Astrocyte of the spinal cord (primary cell): Measurements from ENCODE around the gene ALKBH1.
"Not testable (repeated sequence)": the region's sequence is repeated elsewhere in the genome, so short reads cannot be mapped to it uniquely, and the experiment has no call there.

Experiments used
- DNase-seq: peaks from one replicate; pipeline ENCODE4 v3.0.0; 2011; ENCODE audit warnings: low read depth, low spot score
- H3K4me3 ChIP-seq: 2 replicates; pipeline ENCODE4 v1.5.1; 2011; ENCODE audit warnings: low read depth, mild to moderate bottlenecking, low read length, moderate library complexity
- in situ Hi-C: cut with HindIII; loops from 2 replicates; pipeline ENCODE4 v1.10.0; 2017; ENCODE audit warnings: low sequenced_read_pairs
- TF ChIP-seq, protein P1 (sequence below): IDR thresholded peaks from 2 replicates; pipeline ENCODE4 v1.5.1; 2012; ENCODE audit warnings: low read depth, mild to moderate bottlenecking, low read length, inconsistent platforms

Gene ALKBH1

DNA sequence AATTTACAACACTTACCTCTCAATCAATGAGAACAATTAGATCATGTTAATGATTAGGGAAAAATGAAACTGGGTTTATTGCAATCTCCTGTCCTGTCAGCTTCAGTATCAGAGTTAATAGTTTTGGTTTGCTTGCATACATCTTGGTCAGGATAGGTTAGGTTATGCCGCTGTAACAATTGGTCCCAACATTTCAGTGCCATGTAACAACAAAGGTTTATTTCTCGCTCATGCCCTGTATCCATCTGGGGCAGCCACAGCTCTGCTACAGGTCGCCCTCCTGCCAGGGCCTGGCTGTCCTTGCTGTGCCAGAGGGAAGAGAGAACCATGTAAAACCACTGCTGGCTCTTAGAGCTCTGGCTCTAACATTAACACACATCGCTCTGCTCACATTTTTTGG is 60.9 kb downstream of the ALKBH1 start:
- H3K4me3 ChIP-seq = no peak overlapping the region
- no peak for DNase-seq
- in situ Hi-C loops = no loop called here
- TF ChIP-seq, protein P1, sequence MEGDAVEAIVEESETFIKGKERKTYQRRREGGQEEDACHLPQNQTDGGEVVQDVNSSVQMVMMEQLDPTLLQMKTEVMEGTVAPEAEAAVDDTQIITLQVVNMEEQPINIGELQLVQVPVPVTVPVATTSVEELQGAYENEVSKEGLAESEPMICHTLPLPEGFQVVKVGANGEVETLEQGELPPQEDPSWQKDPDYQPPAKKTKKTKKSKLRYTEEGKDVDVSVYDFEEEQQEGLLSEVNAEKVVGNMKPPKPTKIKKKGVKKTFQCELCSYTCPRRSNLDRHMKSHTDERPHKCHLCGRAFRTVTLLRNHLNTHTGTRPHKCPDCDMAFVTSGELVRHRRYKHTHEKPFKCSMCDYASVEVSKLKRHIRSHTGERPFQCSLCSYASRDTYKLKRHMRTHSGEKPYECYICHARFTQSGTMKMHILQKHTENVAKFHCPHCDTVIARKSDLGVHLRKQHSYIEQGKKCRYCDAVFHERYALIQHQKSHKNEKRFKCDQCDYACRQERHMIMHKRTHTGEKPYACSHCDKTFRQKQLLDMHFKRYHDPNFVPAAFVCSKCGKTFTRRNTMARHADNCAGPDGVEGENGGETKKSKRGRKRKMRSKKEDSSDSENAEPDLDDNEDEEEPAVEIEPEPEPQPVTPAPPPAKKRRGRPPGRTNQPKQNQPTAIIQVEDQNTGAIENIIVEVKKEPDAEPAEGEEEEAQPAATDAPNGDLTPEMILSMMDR = no peak

DNA sequence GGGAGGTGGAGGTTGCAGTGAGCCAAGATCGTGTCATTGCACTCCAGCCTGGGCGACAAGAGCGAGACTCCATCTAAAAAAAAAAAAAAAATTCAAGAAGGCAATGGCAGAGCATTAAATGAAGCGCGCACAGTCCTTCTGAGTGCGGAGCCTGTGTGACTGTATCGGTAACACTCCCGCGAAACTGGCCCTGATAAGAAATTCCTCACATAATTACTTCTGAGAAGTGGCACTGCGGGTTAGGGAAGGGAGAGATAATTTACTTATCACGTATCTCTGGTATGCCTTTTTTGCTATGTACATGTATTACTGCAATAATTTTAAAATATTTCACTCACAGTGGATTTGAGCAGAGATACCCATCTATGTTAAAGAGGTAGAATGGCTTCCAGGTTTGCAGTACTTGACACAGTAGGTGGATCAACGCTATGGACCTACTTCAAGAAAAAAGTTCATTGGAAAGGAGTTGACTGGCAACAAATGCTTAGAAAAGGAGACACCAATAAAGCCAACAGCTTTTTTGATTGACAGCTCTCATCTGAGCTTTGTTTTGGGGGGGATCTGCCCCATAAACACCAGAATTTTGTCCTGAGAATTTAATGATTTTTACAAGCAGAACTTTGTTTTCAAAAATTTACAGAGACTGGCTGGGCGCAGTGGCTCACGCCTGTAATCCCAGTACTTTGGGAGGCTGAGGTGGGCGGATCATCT is 62.1 kb downstream of the ALKBH1 start:
- H3K4me3 ChIP-seq = no peak overlapping the region
- no peak for DNase-seq
- in situ Hi-C loops = no loop called here

DNA sequence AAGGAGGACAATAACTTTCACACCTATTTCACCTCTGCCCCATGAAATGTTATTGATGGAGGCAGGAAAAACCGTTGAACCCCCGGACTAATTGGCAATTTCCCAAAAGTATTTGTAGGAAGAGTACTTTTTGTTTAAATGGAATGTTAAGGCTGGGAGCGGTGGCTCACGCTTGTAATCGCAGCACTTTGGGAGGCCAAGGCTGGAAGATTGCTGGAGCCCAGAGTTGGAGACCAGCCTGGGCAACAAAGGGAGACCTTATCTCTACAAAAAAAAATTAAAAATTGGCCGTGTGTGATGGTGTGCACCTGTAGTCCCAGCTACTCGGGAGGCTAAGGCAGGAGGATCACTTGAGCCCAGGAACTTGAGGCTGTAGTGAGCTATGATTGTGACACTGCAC is 65.4 kb downstream of the ALKBH1 start:
- no peak for DNase-seq
- in situ Hi-C loops = no loop called here
- TF ChIP-seq, protein P1 = no peak
- no peak overlapping the region for H3K4me3 ChIP-seq

More for the DNA sequence above, 62.1 kb downstream of the ALKBH1 start:
- TF ChIP-seq, protein P1 = no peak

DNA sequence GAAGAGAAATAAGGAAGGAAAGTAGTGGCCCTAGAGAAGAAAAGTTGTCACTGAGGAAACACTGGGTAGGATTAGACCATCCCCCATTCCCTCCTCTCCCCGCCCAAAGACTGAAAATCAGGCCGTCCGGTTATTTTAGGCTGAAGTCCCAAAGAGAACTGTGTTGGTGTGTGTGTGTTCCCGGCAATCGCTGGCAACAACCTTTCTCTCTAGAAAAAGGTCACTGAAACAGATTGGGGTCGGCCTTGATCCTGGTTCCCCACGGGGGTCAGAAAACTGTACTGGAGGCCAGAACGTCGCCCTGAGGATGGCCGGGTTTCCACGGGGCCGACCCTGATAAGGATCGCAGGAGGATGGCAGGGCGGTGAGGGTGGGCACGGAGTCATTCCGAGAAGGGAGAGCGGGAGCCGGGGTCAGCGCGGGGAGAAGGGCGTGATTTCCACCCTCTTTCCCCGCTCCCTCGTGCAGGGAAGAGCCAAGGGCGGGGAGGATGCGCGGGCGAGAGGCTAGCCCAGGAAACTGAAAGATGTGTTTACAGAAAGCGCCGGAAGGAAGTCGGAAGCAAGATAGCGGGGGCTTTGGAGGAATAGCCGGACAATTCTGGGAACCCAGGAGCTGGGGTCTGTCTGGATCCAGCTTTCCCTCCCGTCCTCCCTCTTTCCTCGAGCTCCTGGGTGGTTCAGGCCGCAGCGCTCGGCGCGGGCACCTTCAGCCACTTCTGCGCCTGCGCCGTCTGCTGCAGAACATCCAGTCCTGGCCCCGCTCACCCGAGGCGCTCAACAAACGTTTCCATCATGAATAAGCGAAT is 66.1 kb downstream of the ALKBH1 start:
- in situ Hi-C loops = no loop called here
- H3K4me3 ChIP-seq = peak overlapping the region; percentile 30
- peak; percentile 53 for DNase-seq
- TF ChIP-seq, protein P1 = no peak

DNA sequence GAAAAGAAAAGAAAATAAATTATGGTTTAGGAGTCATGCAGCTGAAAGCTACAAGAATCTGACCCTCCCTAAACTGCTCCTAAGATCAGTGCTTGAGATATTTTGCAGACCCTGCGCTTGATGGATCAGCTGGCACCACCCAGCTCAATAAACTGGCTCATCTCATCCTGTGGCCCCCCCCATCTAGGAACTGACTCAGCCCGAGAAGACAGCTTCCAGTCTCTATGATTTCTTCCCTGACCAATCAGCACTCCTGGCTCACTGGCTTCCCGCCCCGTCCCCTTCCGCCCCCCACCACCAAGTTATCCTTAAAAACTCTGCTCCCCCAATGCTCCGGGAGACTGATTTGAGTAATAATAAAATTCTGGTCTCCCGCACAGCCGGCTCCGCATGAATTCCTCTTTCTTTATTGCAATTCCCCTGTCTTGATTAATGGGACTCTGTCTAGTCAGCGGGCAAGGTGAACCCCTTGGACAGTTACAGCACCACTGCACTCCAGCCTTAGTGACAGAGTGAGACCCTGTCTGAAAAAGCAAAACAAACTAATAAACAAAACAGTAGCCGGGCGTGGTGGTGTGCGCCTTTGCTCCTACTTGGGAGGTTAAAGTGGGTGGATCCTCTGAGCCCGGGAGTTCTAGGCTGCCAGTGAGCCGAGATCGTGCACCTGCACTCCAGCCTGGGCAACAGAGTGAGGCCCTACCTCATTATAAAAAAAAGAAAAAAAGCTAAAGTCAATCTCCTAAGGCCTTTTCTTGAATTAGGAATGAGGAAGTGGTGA is 66.9 kb downstream of the ALKBH1 start:
- TF ChIP-seq, protein P1 = no peak
- no peak for DNase-seq
- in situ Hi-C loops = no loop called here
- no peak overlapping the region for H3K4me3 ChIP-seq

DNA sequence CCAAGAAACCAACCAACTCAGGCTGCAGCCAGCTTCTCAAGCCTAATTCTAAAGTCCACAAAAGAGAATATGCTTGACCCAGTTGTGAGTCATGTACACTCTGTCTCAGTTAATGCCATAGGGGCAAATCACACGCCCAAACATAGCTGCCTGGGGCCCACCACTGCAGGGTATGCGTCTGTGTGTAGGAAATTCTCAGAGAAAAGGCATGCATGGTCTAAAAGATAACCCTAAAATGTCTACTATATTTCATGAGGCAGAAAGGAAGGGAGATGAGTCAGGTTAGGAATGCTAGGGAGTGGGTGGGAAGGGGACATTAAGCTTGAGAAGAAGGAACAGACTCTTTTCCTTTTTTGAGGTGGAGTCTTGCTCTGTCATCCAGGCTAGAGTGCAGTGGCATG is 69.1 kb downstream of the ALKBH1 start:
- TF ChIP-seq, protein P1 = no peak
- no peak overlapping the region for H3K4me3 ChIP-seq
- peak; percentile 85 for DNase-seq
- in situ Hi-C loops = no loop called here

DNA sequence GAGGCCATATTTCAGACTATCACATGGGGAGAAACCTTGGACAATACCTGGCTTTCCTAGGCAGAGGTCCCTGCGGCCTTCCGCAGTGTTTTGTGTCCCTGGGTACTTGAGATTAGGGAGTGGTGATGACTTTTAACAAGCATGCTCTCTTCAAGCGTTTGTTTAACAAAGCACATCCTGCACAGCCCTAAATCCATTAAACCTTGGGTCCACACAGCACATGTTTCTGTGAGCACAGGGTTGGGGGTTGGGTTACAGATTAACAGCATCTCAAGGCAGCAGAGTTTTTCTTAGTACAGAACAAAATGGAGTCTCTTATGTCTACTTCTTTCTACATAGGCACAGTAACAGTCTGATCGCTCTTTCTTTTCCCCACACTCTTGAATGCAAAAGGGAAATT is 72.0 kb downstream of the ALKBH1 start:
- H3K4me3 ChIP-seq, DNase-seq, in situ Hi-C loops: not testable (repeated sequence)

DNA sequence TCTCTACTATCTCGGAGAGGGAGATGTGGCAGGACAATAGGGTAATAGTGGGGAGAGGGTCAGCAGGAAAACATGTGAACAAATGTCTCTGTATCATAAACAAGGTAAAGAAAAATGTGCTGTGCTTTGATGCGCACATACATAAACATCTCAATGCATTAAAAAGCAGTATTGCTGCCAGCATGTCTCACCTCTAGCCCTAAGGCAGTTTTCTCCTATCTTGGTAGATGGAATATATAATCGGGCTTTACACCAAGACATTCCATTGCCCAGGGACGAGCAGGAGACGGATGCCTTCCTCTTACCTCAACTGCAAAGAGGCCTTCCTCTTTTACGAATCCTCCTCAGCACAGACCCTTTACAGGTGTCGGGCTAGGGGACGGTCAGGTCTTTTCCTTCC is 72.4 kb downstream of the ALKBH1 start:
- in situ Hi-C loops, DNase-seq: not testable (repeated sequence)

More for the DNA sequence above, 72.4 kb downstream of the ALKBH1 start:
- H3K4me3 ChIP-seq = not testable (repeated sequence)
